GM12878 (cell line): ENCODE results near the gene WDR17. TPM values are rescaled to one million over a fixed set of nuclear protein-coding genes. Genes with fewer than 3 reads are reported as not detected.

ENCODE experiments used
- CUX1 ChIP-seq: IDR thresholded peaks from 2 replicates; pipeline ENCODE4 v1.6.1; 2012; ENCODE audit warnings: improper control_type of control experiment, low read depth, low read length; ENCODE audit not compliant: insufficient replicate concordance
- ZBTB40 ChIP-seq: fragments of 450-650 bp; IDR thresholded peaks from 2 replicates; pipeline ENCODE4 v1.6.1; 2016; ENCODE audit warnings: mild to moderate bottlenecking, moderate library complexity, borderline replicate concordance
- polyA plus RNA-seq, 11 experiments: library from polyadenylated mRNA; depleted of rRNA in 4 of 11; unstranded in 6 of 11; stranded (reverse) in 5 of 11; fragments of >200 nt; fragmentation: Nextera tagmentation in 4 of 11; fragmentation: Illumina TruSeq in 1 of 11; extraction: Ambion mirVana in 4 of 11; extraction: Trizol in 1 of 11; gene quantifications; 1 replicate in 1 of 11; 2 replicates in 10 of 11; pipeline versions ENCODE4 v1.2.1 to v1.2.3, GENCODE V29; 2011 to 2016; ENCODE audit warnings: inconsistent platforms in 2 of 11, missing spikeins in 2 of 11, low read depth in 1 of 11
- total RNA-seq, 4 experiments: library from RNA; depleted of rRNA in 3 of 4; stranded (reverse); fragments of >200 nt in 3 of 4; fragmentation: Illumina TruSeq in 1 of 4; extraction: Trizol in 1 of 4; gene quantifications; 2 replicates each; pipeline versions ENCODE4 v1.2.1 to v1.2.3, GENCODE V29; 2013 to 2021
- TF ChIP-seq, protein P1 (sequence below): IDR thresholded peaks from 2 replicates; pipeline ENCODE4 v1.6.1; 2012; ENCODE audit warnings: mild to moderate bottlenecking, low read depth, low read length

The WDR17 gene
- total and polyA plus RNA-seq, 10 of the 15 experiments (the other 5 are each of a cell fraction or from before 2014, with no cell fraction given): 0.43 to 3.8 (median 2.8) TPM

DNA sequence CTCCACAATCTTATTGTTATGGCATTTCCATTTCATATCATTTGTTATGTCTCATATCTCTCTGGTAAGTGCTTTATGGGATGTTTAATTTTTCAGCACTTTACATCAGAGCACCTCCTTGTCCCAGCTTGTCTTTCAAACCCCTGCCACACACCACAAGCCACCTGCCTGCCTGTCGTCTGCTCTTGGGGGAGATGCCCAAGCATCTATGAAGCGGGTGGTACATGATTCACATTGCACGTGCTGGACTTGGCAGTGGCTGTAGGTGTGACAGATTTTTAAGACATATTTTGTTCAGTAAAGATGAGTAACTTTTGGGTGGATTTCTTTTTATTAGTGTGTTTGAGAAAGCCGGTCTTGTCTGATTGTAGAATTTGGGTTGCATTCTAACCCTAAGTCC, 143.9 kb downstream of the WDR17 start (continued):
- TF ChIP-seq CUX1: no peak
- TF ChIP-seq, protein P1, sequence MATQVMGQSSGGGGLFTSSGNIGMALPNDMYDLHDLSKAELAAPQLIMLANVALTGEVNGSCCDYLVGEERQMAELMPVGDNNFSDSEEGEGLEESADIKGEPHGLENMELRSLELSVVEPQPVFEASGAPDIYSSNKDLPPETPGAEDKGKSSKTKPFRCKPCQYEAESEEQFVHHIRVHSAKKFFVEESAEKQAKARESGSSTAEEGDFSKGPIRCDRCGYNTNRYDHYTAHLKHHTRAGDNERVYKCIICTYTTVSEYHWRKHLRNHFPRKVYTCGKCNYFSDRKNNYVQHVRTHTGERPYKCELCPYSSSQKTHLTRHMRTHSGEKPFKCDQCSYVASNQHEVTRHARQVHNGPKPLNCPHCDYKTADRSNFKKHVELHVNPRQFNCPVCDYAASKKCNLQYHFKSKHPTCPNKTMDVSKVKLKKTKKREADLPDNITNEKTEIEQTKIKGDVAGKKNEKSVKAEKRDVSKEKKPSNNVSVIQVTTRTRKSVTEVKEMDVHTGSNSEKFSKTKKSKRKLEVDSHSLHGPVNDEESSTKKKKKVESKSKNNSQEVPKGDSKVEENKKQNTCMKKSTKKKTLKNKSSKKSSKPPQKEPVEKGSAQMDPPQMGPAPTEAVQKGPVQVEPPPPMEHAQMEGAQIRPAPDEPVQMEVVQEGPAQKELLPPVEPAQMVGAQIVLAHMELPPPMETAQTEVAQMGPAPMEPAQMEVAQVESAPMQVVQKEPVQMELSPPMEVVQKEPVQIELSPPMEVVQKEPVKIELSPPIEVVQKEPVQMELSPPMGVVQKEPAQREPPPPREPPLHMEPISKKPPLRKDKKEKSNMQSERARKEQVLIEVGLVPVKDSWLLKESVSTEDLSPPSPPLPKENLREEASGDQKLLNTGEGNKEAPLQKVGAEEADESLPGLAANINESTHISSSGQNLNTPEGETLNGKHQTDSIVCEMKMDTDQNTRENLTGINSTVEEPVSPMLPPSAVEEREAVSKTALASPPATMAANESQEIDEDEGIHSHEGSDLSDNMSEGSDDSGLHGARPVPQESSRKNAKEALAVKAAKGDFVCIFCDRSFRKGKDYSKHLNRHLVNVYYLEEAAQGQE: no peak
- TF ChIP-seq ZBTB40: no peak
